H1 (cell line): ENCODE results near the gene EXT2. TPM values are rescaled to one million over a fixed set of nuclear protein-coding genes. Genes with fewer than 3 reads are reported as not detected.

Experiments used
- CTCF ChIA-PET: fragments of 300-600 bp; sonication (Branson Sonifier 250); formaldehyde crosslinking; loops from one replicate; lab custom pipeline; 2021; ENCODE audit not compliant: partially characterized antibody; lab: Charles Lee
- POLR2A ChIA-PET: fragments of 300-600 bp; sonication (Branson Sonifier 250); formaldehyde crosslinking; loops from one replicate; lab custom pipeline; 2021; ENCODE audit warnings: inconsistent platforms; ENCODE audit not compliant: partially characterized antibody; lab: Charles Lee
- DNase-seq, 2 experiments: peaks; one replicate each; pipeline versions ENCODE4 v3.0.0 to v3.0.0-alpha.2; 2010 to 2022; ENCODE audit warnings: low spot score in 2 of 2, low read depth in 1 of 2, mixed read lengths in 1 of 2
- FAIRE-seq: peaks from 2 replicates; lab custom pipeline; 2011; peaks lifted over from hg19 to GRCh38; lab: Jason Lieb, UNC
- H2AFZ ChIP-seq: 2 replicates; pipeline ENCODE4 v1.8.1; 2012; ENCODE audit warnings: low read length, inconsistent platforms
- H2AK5ac ChIP-seq: 2 replicates; pipeline ENCODE4 v1.6.1; 2013; ENCODE audit warnings: low read depth, low read length
- H2BK120ac ChIP-seq: replicated peaks from 2 replicates; pipeline ENCODE3; 2013; ENCODE audit warnings: low read depth, low read length, inconsistent platforms
- H2BK12ac ChIP-seq: 2 replicates; pipeline ENCODE4 v1.6.1; 2013; ENCODE audit warnings: low read depth, low read length
- H2BK15ac ChIP-seq: 2 replicates; pipeline ENCODE4 v1.6.1; 2013; ENCODE audit warnings: low read length
- H2BK20ac ChIP-seq: 2 replicates; pipeline ENCODE4 v1.6.1; 2013; ENCODE audit warnings: low read length
- H2BK5ac ChIP-seq: 2 replicates; pipeline ENCODE4 v1.6.1; 2013; ENCODE audit warnings: low read depth, low read length
- H3K14ac ChIP-seq: 2 replicates; pipeline ENCODE4 v1.6.1; 2013; ENCODE audit warnings: inconsistent platforms; ENCODE audit not compliant: insufficient read length
- H3K18ac ChIP-seq: 2 replicates; pipeline ENCODE4 v1.6.1; 2013; ENCODE audit warnings: low read length; ENCODE audit errors: extremely low read depth
- H3K23ac ChIP-seq: 2 replicates; pipeline ENCODE4 v1.6.1; 2013; ENCODE audit warnings: inconsistent platforms; ENCODE audit not compliant: insufficient read length
- H3K23me2 ChIP-seq: 2 replicates; pipeline ENCODE4 v1.6.1; 2013; ENCODE audit warnings: low read depth, low read length
- H3K27ac ChIP-seq: 2 replicates; pipeline ENCODE4 v1.6.1; 2011; ENCODE audit warnings: low read depth, low read length, inconsistent platforms
- H3K27me3 ChIP-seq, 4 experiments: replicated peaks in 1 of 4; 1 replicate in 1 of 4; 2 replicates in 3 of 4; pipeline versions ENCODE4 v1.6.1 to v1.8.1; 2011 to 2013; ENCODE audit warnings: low read length in 3 of 4, mild to moderate bottlenecking in 3 of 4, inconsistent platforms in 2 of 4, mixed read lengths in 2 of 4, moderate library complexity in 1 of 4; ENCODE audit not compliant: control insufficient read depth in 3 of 4, insufficient read depth in 3 of 4; ENCODE audit errors: extremely low read depth in 1 of 4
- H3K36me3 ChIP-seq, 4 experiments: 2 replicates each; pipeline versions ENCODE4 v1.6.1 to v1.8.1; 2011 to 2013; ENCODE audit warnings: mild to moderate bottlenecking in 4 of 4, low read length in 3 of 4, moderate library complexity in 2 of 4, control low read depth in 1 of 4, inconsistent platforms in 1 of 4; ENCODE audit not compliant: insufficient read depth in 4 of 4, control insufficient read depth in 2 of 4
- H3K4ac ChIP-seq: replicated peaks from 2 replicates; pipeline ENCODE3; 2013; ENCODE audit warnings: low read length, low read depth, mixed read lengths, inconsistent platforms; ENCODE audit not compliant: insufficient read length
- H3K4me1 ChIP-seq, 4 experiments: replicated peaks in 1 of 4; 1 replicate in 1 of 4; 2 replicates in 3 of 4; pipeline versions ENCODE4 v1.6.1 to v1.8.1; 2011 to 2013; ENCODE audit warnings: low read length in 3 of 4, inconsistent platforms in 2 of 4, mixed read lengths in 1 of 4; ENCODE audit not compliant: insufficient read depth in 4 of 4, control insufficient read depth in 3 of 4
- H3K4me2 ChIP-seq, 2 experiments: 2 replicates each; pipeline versions ENCODE4 v1.6.1 to v1.8.1; 2011 to 2013; ENCODE audit warnings: low read depth in 2 of 2, low read length in 2 of 2, control low read depth in 1 of 2, inconsistent platforms in 1 of 2, mild to moderate bottlenecking in 1 of 2; ENCODE audit not compliant: insufficient read depth in 1 of 2
- H3K4me3 ChIP-seq, 4 experiments: fragments of 200-600, 300-600 bp in 1 of 4; sonication (generic), shearing (Covaris generic), sonication (Bioruptor Twin) in 1 of 4; 2 replicates each; pipeline versions ENCODE4 v1.5.1 to v1.8.1; 2011 to 2016; ENCODE audit warnings: low read length in 4 of 4, low read depth in 3 of 4, control low read depth in 2 of 4, inconsistent platforms in 2 of 4, mild to moderate bottlenecking in 2 of 4, mixed read lengths in 1 of 4, moderate library complexity in 1 of 4; ENCODE audit not compliant: insufficient read depth in 2 of 4; ENCODE audit errors: extremely low read depth in 1 of 4
- H3K56ac ChIP-seq: replicated peaks from 2 replicates; pipeline ENCODE3; 2013; ENCODE audit warnings: low read depth, mild to moderate bottlenecking, mixed read lengths, low read length, inconsistent platforms; ENCODE audit not compliant: insufficient read length
- H3K79me1 ChIP-seq: 2 replicates; pipeline ENCODE4 v1.6.1; 2013; ENCODE audit warnings: low read depth, low read length, control low read depth
- H3K79me2 ChIP-seq, 2 experiments: 2 replicates each; pipeline versions ENCODE4 v1.6.1 to v1.8.1; 2012 to 2013; ENCODE audit warnings: low read length in 2 of 2, mild to moderate bottlenecking in 2 of 2, inconsistent platforms in 1 of 2; ENCODE audit not compliant: insufficient read depth in 2 of 2, control insufficient read depth in 1 of 2
- H3K9ac ChIP-seq, 4 experiments: replicated peaks in 1 of 4; 1 replicate in 1 of 4; 2 replicates in 3 of 4; pipeline versions ENCODE4 v1.6.1 to v1.8.1; 2011 to 2013; ENCODE audit warnings: low read depth in 3 of 4, low read length in 3 of 4, control low read depth in 2 of 4, mild to moderate bottlenecking in 2 of 4, moderate library complexity in 2 of 4, inconsistent platforms in 1 of 4; ENCODE audit errors: extremely low read depth in 1 of 4
- H3K9me3 ChIP-seq, 2 experiments: 2 replicates each; pipeline versions ENCODE4 v1.6.1 to v1.8.1; 2012 to 2013; ENCODE audit warnings: mild to moderate bottlenecking in 2 of 2, moderate library complexity in 2 of 2, control low read depth in 1 of 2, inconsistent platforms in 1 of 2, low read depth in 1 of 2, low read length in 1 of 2, mixed read lengths in 1 of 2; ENCODE audit not compliant: insufficient read depth in 2 of 2
- H4K20me1 ChIP-seq, 2 experiments: replicated peaks in 1 of 2; 2 replicates each; pipeline versions ENCODE3 to v1.8.1; 2011 to 2013; ENCODE audit warnings: inconsistent platforms in 2 of 2, low read length in 2 of 2, mild to moderate bottlenecking in 1 of 2; ENCODE audit not compliant: insufficient read depth in 2 of 2, control insufficient read depth in 1 of 2
- H4K5ac ChIP-seq: 2 replicates; pipeline ENCODE4 v1.6.1; 2013; ENCODE audit warnings: low read length, low read depth, mixed read lengths, inconsistent platforms; ENCODE audit not compliant: insufficient read length
- H4K8ac ChIP-seq: 2 replicates; pipeline ENCODE4 v1.8.0; 2013; ENCODE audit warnings: mild to moderate bottlenecking, moderate library complexity, low read length, inconsistent platforms; ENCODE audit not compliant: insufficient read depth; ENCODE audit errors: extremely low read depth
- H4K91ac ChIP-seq: replicated peaks from 2 replicates; pipeline ENCODE3; 2013; ENCODE audit warnings: low read length, mixed read lengths, inconsistent platforms; ENCODE audit not compliant: insufficient read length
- ATF3 ChIP-seq: IDR thresholded peaks from 2 replicates; pipeline ENCODE4 v1.6.1; 2011; ENCODE audit warnings: low read depth, mild to moderate bottlenecking, low read length; ENCODE audit not compliant: insufficient read depth
- BACH1 ChIP-seq: IDR thresholded peaks from 2 replicates; pipeline ENCODE4 v1.6.1; 2012; ENCODE audit warnings: low read length, improper control_type of control experiment
- CBX5 ChIP-seq: fragments of 300-800, 300-1000 bp; sonication (generic); IDR thresholded peaks from 2 replicates; pipeline ENCODE4 v1.7.1; 2016; ENCODE audit warnings: antibody characterized with exemption, low read length, low read depth
- CEBPB ChIP-seq: IDR thresholded peaks from 2 replicates; pipeline ENCODE4 v1.6.1; 2012; ENCODE audit warnings: low read depth, low read length
- CTBP2 ChIP-seq: IDR thresholded peaks from 2 replicates; pipeline ENCODE4 v1.7.0; 2011; ENCODE audit warnings: borderline replicate concordance, mild to moderate bottlenecking, moderate library complexity, mixed read lengths, low read length; ENCODE audit not compliant: insufficient read depth, insufficient read length
- EP300 ChIP-seq, 2 experiments: IDR thresholded peaks; 1 replicate in 1 of 2; 2 replicates in 1 of 2; pipeline ENCODE4 v1.6.1; 2011 to 2012; ENCODE audit warnings: low read depth in 2 of 2, low read length in 2 of 2, mild to moderate bottlenecking in 2 of 2, borderline replicate concordance in 1 of 2, inconsistent platforms in 1 of 2, moderate library complexity in 1 of 2
- HDAC6 ChIP-seq: IDR thresholded peaks from one replicate; pipeline ENCODE4 v1.7.1; 2012; ENCODE audit warnings: low read depth, mild to moderate bottlenecking, inconsistent platforms, low read length, moderate library complexity
- PHF8 ChIP-seq: fragments of 200-600 bp; sonication (generic); conservative IDR thresholded peaks from 2 replicates; pipeline ENCODE4 v1.7.1; 2012; ENCODE audit warnings: low read depth, mild to moderate bottlenecking, inconsistent platforms, low read length, moderate library complexity
- POLR2A ChIP-seq, 2 experiments: IDR thresholded peaks; 1 replicate in 1 of 2; 2 replicates in 1 of 2; pipeline ENCODE4 v1.6.1; 2011; ENCODE audit warnings: low read depth in 2 of 2, low read length in 2 of 2, mild to moderate bottlenecking in 2 of 2; ENCODE audit errors: control extremely low read depth in 1 of 2
- POLR2AphosphoS5 ChIP-seq: IDR thresholded peaks from 2 replicates; pipeline ENCODE4 v1.6.1; 2011; ENCODE audit warnings: low read depth, low read length
- SP2 ChIP-seq: IDR thresholded peaks from 2 replicates; pipeline ENCODE4 v1.6.1; 2012; ENCODE audit warnings: mild to moderate bottlenecking, low read length, inconsistent platforms
- SP4 ChIP-seq: IDR thresholded peaks from 2 replicates; pipeline ENCODE4 v1.6.1; 2012; ENCODE audit warnings: low read length, inconsistent platforms
- TAF1 ChIP-seq: IDR thresholded peaks from 2 replicates; pipeline ENCODE4 v1.6.1; 2011; ENCODE audit warnings: mild to moderate bottlenecking, low read depth, low read length
- TBP ChIP-seq: IDR thresholded peaks from 2 replicates; pipeline ENCODE4 v1.6.1; 2011; ENCODE audit warnings: low read depth, low read length, improper control_type of control experiment
- ZNF274 ChIP-seq: IDR thresholded peaks from 2 replicates; pipeline ENCODE4 v1.7.0; 2012; ENCODE audit warnings: low read length, borderline replicate concordance; ENCODE audit errors: extremely low read depth
- WGBS, 2 experiments: shearing (Covaris generic) in 1 of 2; methylation state at CpG; one replicate each; pipeline versions ENCODE4 v1.1.6 to v1.1.7; 2013 to 2015; ENCODE audit warnings: low lambda C conversion rate in 2 of 2, mixed read lengths in 2 of 2, inconsistent platforms in 1 of 2, low coverage in 1 of 2, missing lambda C conversion rate in 1 of 2; ENCODE audit not compliant: insufficient replicate concordance in 2 of 2, insufficient coverage in 1 of 2, insufficient read length in 1 of 2; ENCODE audit errors: extremely low coverage in 1 of 2, missing lambda C conversion rate in 1 of 2; 5-methylcytosine and 5-hydroxymethylcytosine counted together
- polyA plus RNA-seq, 7 experiments: library from polyadenylated mRNA; depleted of rRNA in 3 of 7; stranded (reverse) in 5 of 7; unstranded in 2 of 7; fragments of >200 nt in 5 of 7; fragments of 200-250 nt in 2 of 7; gene quantifications; 1 replicate in 5 of 7; 2 replicates in 1 of 7; 4 replicates in 1 of 7; pipeline versions ENCODE4 v1.2.1 to v1.2.3, GENCODE V29; 2011 to 2013; ENCODE audit warnings: missing spikeins in 2 of 7, mixed read lengths in 2 of 7
- total RNA-seq: library from RNA; stranded (reverse); fragmentation: NEBNext Ultra II Directional; extraction: Animal tissue kit (Norgen Biotek cat#: 25700); gene quantifications from 2 replicates; pipeline ENCODE4 v1.2.1, GENCODE V29; 2021

EXT2 gene
- total and polyA plus RNA-seq, 2 of the 8 experiments (the other 6 are each of a cell fraction or from before 2014, with no cell fraction given) = 29.8 to 42.8 TPM

GRCh38 chr11:44217432-44217831, 122.0 kb downstream of the EXT2 start:
- no peak overlapping the region for H3K9ac ChIP-seq
- TF ChIP-seq POLR2AphosphoS5 (no peak), ATF3 (no peak), BACH1 (no peak), EP300 (IDR thresholded peaks at IDR 0.05; ENCODE audit: borderline replicate concordance in 1 of 2, low read depth in 2 of 2, low read length in 2 of 2) (no peak), TBP (no peak), TAF1 (no peak), CBX5 (no peak), POLR2A (IDR thresholded peaks at IDR 0.05; ENCODE audit: control extremely low read depth in 1 of 2, low read depth in 2 of 2, low read length in 2 of 2) (no peak), CEBPB (no peak), PHF8 (no peak), CTBP2 (no peak), HDAC6 (no peak), SP2 (no peak), SP4 (no peak), ZNF274 (no peak)
- WGBS, 2 experiments = 87% methylated on average over 1 of the region's 1 CpG; no CpG with 5 or more reads in 1 of the 2 experiments
- H3K4me1 ChIP-seq = no peaks in the 10 kb centered on the region
- no peaks in the 10 kb centered on the region for H4K20me1 ChIP-seq
- no peak overlapping the region for H2BK5ac ChIP-seq
- no peaks in the 10 kb centered on the region for H3K79me1 ChIP-seq
- H3K79me2 ChIP-seq = no peaks in the 10 kb centered on the region
- CTCF ChIA-PET = interaction anchor here (1.0 to 1.6 kb wide), 3 partner anchors 9 to 84 kb away, joined by 3 to 6 read pairs (median 4); no protein-coding TSS in a partner anchor
- no peak overlapping the region for H3K56ac ChIP-seq
- H3K23ac ChIP-seq = no peak overlapping the region
- no peaks in the 10 kb centered on the region for H3K27me3 ChIP-seq
- no peak overlapping the region for H2AK5ac ChIP-seq
- no peak overlapping the region for H2AFZ ChIP-seq
- H4K8ac ChIP-seq = no peak overlapping the region
- H3K4ac ChIP-seq = no peak overlapping the region
- no peak overlapping the region for H3K27ac ChIP-seq
- POLR2A ChIA-PET = interaction anchor here (0.7 to 1.2 kb wide), 2 partner anchors 33 to 125 kb away, joined by 3 to 4 read pairs; no protein-coding TSS in a partner anchor
- 0 out of 4 replicates have a peak, but pooled peaks cover 0 to 3% of the 10 kb centered on the region in 2 experiments for H3K9me3 ChIP-seq
- H3K36me3 ChIP-seq = no peaks in the 10 kb centered on the region
- FAIRE-seq (no peak), DNase-seq (no peak)
- no peak overlapping the region for H3K14ac ChIP-seq
- H2BK20ac ChIP-seq = no peak overlapping the region
- no peak overlapping the region for H4K5ac ChIP-seq
- no peak overlapping the region for H3K18ac ChIP-seq
- no peak overlapping the region for H4K91ac ChIP-seq
- no peak overlapping the region for H2BK15ac ChIP-seq
- H2BK120ac ChIP-seq = no peak overlapping the region
- no peaks in the 10 kb centered on the region for H3K23me2 ChIP-seq
- no peak overlapping the region for H2BK12ac ChIP-seq
- H3K4me3 ChIP-seq = no peak overlapping the region
- no peak overlapping the region for H3K4me2 ChIP-seq
